ENCODE measurements around the gene SPOPL.

SPOPL gene

DNA sequence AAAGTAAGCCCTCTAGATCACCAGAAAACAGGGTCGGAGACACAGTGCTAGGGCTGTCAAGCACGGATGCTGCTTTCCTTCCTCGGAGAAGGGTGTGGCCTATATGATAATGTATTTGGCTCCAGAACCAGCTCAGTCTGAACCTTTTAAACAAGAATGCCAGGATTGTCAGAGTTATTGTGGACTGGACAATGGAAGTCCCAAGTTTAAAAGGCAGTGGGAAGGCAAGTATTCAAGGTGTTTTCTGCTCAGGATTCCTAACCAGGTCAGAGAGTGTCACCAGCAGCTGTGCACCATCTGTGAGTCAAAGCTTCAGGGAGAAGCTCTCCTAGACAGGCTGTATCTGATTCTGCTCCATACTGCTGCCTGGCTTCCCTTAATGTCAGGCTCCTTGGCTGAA is 94.8 kb downstream of the SPOPL start:
- Histone ChIP-seq H3K36me3 (ENCODE audit: control insufficient read depth, insufficient read depth, low read length) (no peaks in the 10 kb centered on the region), H3K9ac (ENCODE audit: low read length) (no peak overlapping the region), H3K27me3 (ENCODE audit: control insufficient read depth, insufficient read depth, low read length) (no peaks in the 10 kb centered on the region), H3K4me3 (ENCODE audit: low read length) (no peak overlapping the region), H3K4me1 (ENCODE audit: control insufficient read depth, insufficient read depth, low read length) (no peaks in the 10 kb centered on the region), H3K27ac (ENCODE audit: low read depth, low read length) (no peak overlapping the region)

DNA sequence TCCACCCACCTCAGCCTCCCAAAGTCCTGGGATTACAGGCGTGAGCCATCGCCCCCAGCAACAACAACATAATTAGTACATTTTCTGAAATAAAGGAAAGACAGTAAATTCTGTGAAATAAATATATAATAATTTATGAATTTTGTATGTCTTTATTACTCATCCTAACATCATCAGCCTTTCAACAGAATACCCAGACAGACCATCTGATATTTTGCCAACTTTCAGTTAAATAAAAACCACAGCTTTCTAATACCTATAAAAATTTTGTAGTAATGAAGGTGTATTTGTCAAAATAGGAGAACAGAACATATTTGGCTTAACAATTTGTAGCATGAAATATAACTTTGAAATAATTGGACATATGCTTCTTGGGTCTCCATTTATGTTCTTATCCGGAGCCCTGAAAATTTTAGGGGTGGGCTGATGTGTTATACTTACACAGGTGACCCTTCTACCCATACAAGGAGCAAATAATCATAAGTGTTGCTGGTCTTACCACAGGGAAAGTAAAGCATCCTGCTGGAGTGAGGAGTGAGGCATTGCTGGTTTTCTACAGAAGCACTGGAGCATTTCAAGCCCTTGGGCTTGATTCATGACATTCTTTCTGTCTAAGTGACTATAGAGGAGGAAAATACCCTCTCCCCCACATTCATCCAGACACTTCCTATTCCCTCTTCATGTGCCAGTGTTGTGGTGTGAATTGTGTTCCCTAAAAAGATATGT is 99.3 kb downstream of the SPOPL start:
- H3K27me3 ChIP-seq (ENCODE audit: control insufficient read depth, insufficient read depth, low read length), result no peaks in the 10 kb centered on the region
- no peaks in the 10 kb centered on the region for H3K4me1 ChIP-seq (ENCODE audit: control insufficient read depth, insufficient read depth, low read length)
- H3K9ac ChIP-seq (ENCODE audit: low read length), result no peak overlapping the region
- no peak overlapping the region for H3K27ac ChIP-seq (ENCODE audit: low read depth, low read length)
- H3K36me3 ChIP-seq (ENCODE audit: control insufficient read depth, insufficient read depth, low read length), result no peaks in the 10 kb centered on the region
- H3K4me3 ChIP-seq (ENCODE audit: low read length), result no peak overlapping the region

DNA sequence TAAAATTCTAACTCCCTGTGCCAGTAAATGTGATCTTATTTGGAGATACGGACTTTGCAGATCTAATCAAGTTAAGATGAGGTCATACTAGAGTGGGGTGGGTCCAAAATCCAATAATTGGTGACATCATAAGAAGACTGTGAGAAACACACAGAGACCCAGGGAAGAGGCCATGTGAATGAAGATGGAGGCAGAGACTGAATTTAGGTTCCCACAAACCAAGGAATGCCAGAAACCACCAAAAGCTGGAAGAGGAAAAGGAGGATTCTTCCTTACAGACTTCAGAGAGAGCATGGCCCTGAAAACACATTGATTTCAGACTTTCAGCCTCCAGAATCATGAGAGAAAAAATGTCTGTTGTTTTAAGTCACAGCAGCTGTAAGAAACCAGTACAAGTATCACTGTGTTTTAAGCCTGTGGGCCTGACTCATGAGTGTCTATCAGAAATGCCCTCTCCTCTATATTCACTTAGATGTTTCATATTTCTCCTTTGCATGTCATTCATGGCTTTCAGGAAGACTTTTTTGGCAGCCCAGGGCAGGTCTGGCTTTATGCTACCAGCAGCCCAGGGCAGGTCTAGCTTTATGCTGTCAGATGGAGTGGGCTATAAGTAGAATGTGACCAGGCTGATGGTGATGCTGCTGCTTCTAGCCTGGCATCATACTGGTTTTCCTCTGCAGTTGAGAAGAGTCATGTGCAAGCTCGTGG is 100.0 kb downstream of the SPOPL start:
- H3K36me3 ChIP-seq (ENCODE audit: control insufficient read depth, insufficient read depth, low read length), result no peaks in the 10 kb centered on the region
- no peak overlapping the region for H3K9ac ChIP-seq (ENCODE audit: low read length)
- no peak overlapping the region for H3K4me3 ChIP-seq (ENCODE audit: low read length)
- H3K27me3 ChIP-seq (ENCODE audit: control insufficient read depth, insufficient read depth, low read length), result no peaks in the 10 kb centered on the region
- no peak overlapping the region for H3K27ac ChIP-seq (ENCODE audit: low read depth, low read length)
- H3K4me1 ChIP-seq (ENCODE audit: control insufficient read depth, insufficient read depth, low read length), result no peaks in the 10 kb centered on the region

DNA sequence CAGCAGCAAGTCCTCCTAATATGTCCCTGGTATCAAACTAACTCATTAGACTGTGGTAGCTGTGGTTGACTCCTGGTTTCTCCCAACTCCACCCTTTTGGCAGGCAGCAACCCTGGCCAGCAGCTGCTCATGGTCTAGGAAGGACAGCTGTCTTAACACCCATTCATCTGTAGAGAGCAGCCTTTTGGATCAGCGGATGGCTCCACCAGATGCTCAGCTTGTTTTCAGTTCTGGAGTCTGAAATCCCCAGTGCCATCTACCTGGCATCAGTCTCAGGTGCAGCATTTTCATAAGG is 100.5 kb downstream of the SPOPL start:
- Histone ChIP-seq H3K4me1 (ENCODE audit: control insufficient read depth, insufficient read depth, low read length) (no peaks in the 10 kb centered on the region), H3K4me3 (ENCODE audit: low read length) (no peak overlapping the region), H3K27me3 (ENCODE audit: control insufficient read depth, insufficient read depth, low read length) (no peaks in the 10 kb centered on the region), H3K36me3 (ENCODE audit: control insufficient read depth, insufficient read depth, low read length) (no peaks in the 10 kb centered on the region), H3K27ac (ENCODE audit: low read depth, low read length) (no peak overlapping the region), H3K9ac (ENCODE audit: low read length) (no peak overlapping the region)

GRCh38 chr2:138607746-138608145 is 106.2 kb downstream of the SPOPL start:
- H3K27me3 ChIP-seq (ENCODE audit: control insufficient read depth, insufficient read depth, low read length), result no peaks in the 10 kb centered on the region
- no peak overlapping the region for H3K4me3 ChIP-seq (ENCODE audit: low read length)
- H3K27ac ChIP-seq (ENCODE audit: low read depth, low read length), result no peak overlapping the region
- no peaks in the 10 kb centered on the region for H3K36me3 ChIP-seq (ENCODE audit: control insufficient read depth, insufficient read depth, low read length)
- no peak overlapping the region for H3K9ac ChIP-seq (ENCODE audit: low read length)
- no peaks in the 10 kb centered on the region for H3K4me1 ChIP-seq (ENCODE audit: control insufficient read depth, insufficient read depth, low read length)

- Histone ChIP-seq H3K27ac (ENCODE audit: low read depth, low read length) (no peak overlapping the region), H3K9ac (ENCODE audit: low read length) (no peak overlapping the region), H3K4me1 (ENCODE audit: control insufficient read depth, insufficient read depth, low read length) (no peaks in the 10 kb centered on the region), H3K27me3 (ENCODE audit: control insufficient read depth, insufficient read depth, low read length) (no peaks in the 10 kb centered on the region), H3K4me3 (ENCODE audit: low read length) (no peak overlapping the region), H3K36me3 (ENCODE audit: control insufficient read depth, insufficient read depth, low read length) (no peaks in the 10 kb centered on the region)
These were observed 107.9 kb downstream of the SPOPL start for GRCh38 chr2:138609446-138609845.

GRCh38 chr2:138610201-138610953 is 108.8 kb downstream of the SPOPL start:
- no peaks in the 10 kb centered on the region for H3K4me1 ChIP-seq (ENCODE audit: control insufficient read depth, insufficient read depth, low read length)
- no peak overlapping the region for H3K4me3 ChIP-seq (ENCODE audit: low read length)
- no peak overlapping the region for H3K9ac ChIP-seq (ENCODE audit: low read length)
- no peaks in the 10 kb centered on the region for H3K27me3 ChIP-seq (ENCODE audit: control insufficient read depth, insufficient read depth, low read length)
- H3K36me3 ChIP-seq (ENCODE audit: control insufficient read depth, insufficient read depth, low read length), result no peaks in the 10 kb centered on the region
- H3K27ac ChIP-seq (ENCODE audit: low read depth, low read length), result no peak overlapping the region

GRCh38 chr2:138615257-138615656 is 113.7 kb downstream of the SPOPL start:
- no peaks in the 10 kb centered on the region for H3K27me3 ChIP-seq (ENCODE audit: control insufficient read depth, insufficient read depth, low read length)

DNA sequence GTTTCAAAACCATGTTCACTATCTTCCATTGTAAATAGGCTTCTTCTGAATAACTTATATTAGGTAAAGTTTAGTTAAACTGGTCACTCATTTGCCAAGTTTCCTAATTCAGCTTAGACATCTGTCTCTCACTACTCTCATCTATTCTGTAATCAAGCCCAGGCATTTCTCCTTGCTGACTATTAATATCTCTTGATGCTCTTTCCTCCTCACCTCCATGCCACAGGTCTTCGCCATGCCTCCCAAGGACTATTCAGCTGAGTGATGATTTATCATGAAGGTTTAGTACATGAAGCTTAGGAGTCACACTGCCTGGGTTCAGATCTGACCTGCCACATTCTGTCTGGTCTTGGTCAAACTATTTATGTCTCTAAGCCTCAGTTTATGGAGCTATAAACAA is 115.5 kb downstream of the SPOPL start:
- Histone ChIP-seq H3K27ac (ENCODE audit: low read depth, low read length) (no peak overlapping the region), H3K4me1 (ENCODE audit: control insufficient read depth, insufficient read depth, low read length) (no peaks in the 10 kb centered on the region), H3K27me3 (ENCODE audit: control insufficient read depth, insufficient read depth, low read length) (no peaks in the 10 kb centered on the region), H3K9ac (ENCODE audit: low read length) (no peak overlapping the region), H3K36me3 (ENCODE audit: control insufficient read depth, insufficient read depth, low read length) (no peaks in the 10 kb centered on the region), H3K4me3 (ENCODE audit: low read length) (no peak overlapping the region)

More at GRCh38 chr2:138615257-138615656, 113.7 kb downstream of the SPOPL start:
- Histone ChIP-seq H3K4me3 (ENCODE audit: low read length) (no peak overlapping the region), H3K9ac (ENCODE audit: low read length) (no peak overlapping the region), H3K27ac (ENCODE audit: low read depth, low read length) (no peak overlapping the region), H3K4me1 (ENCODE audit: control insufficient read depth, insufficient read depth, low read length) (no peaks in the 10 kb centered on the region), H3K36me3 (ENCODE audit: control insufficient read depth, insufficient read depth, low read length) (no peaks in the 10 kb centered on the region)

GRCh38 chr2:138618971-138619370 is 117.4 kb downstream of the SPOPL start:
- Histone ChIP-seq H3K4me1 (ENCODE audit: control insufficient read depth, insufficient read depth, low read length) (no peaks in the 10 kb centered on the region), H3K27me3 (ENCODE audit: control insufficient read depth, insufficient read depth, low read length) (no peaks in the 10 kb centered on the region), H3K4me3 (ENCODE audit: low read length) (no peak overlapping the region), H3K9ac (ENCODE audit: low read length) (no peak overlapping the region), H3K27ac (ENCODE audit: low read depth, low read length) (no peak overlapping the region), H3K36me3 (ENCODE audit: control insufficient read depth, insufficient read depth, low read length) (no peaks in the 10 kb centered on the region)

DNA sequence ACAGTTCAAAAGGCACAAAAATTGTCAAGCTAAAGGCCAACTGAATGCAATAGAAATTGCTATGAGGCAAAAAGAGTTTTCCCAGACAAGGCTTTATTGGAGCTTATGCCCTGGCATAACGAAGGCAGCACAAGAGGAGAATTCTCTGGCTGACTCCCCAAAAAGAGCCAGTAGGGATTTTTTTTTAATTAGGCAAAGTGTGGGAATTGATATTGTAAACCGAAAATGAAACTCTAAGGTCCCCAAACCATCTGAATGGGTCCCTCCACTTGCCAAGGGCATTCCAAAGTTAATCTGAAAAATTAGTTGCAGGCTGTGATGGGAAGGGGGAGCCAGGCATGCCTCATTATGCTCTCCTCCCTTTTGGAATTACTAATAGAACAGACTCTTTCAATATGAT is 118.9 kb downstream of the SPOPL start:
- Histone ChIP-seq H3K36me3 (ENCODE audit: control insufficient read depth, insufficient read depth, low read length) (no peaks in the 10 kb centered on the region), H3K4me1 (ENCODE audit: control insufficient read depth, insufficient read depth, low read length) (no peaks in the 10 kb centered on the region), H3K4me3 (ENCODE audit: low read length) (no peak overlapping the region), H3K27ac (ENCODE audit: low read depth, low read length) (no peak overlapping the region), H3K9ac (ENCODE audit: low read length) (no peak overlapping the region), H3K27me3 (ENCODE audit: control insufficient read depth, insufficient read depth, low read length) (no peaks in the 10 kb centered on the region)

- Histone ChIP-seq H3K36me3 (ENCODE audit: control insufficient read depth, insufficient read depth, low read length) (no peaks in the 10 kb centered on the region), H3K27ac (ENCODE audit: low read depth, low read length) (no peak overlapping the region), H3K9ac (ENCODE audit: low read length) (no peak overlapping the region), H3K4me1 (ENCODE audit: control insufficient read depth, insufficient read depth, low read length) (no peaks in the 10 kb centered on the region), H3K4me3 (ENCODE audit: low read length) (no peak overlapping the region), H3K27me3 (ENCODE audit: control insufficient read depth, insufficient read depth, low read length) (no peaks in the 10 kb centered on the region)
These were observed 119.6 kb downstream of the SPOPL start for GRCh38 chr2:138621139-138621538.

Data from rectal smooth muscle tissue (tissue), 1 donor.